HG03521 (cell line): ENCODE measurements around the gene CYB561A3.
A peak's percentile ranks its signal among the peaks of the same experiment; 100 is the strongest.

Experiments used
- ATAC-seq: cut with Tn5 transposase; IDR thresholded peaks from one replicate; pipeline ENCODE4 v1.9.1; 2021; ENCODE audit warnings: mild to moderate bottlenecking, moderate library complexity; ENCODE audit not compliant: unreplicated experiment

CYB561A3 gene

GRCh38 chr11:61369372-61370348, 8.0 kb upstream of the CYB561A3 start:
- ATAC-seq: no peak

GRCh38 chr11:61368646-61369045, 7.0 kb upstream of the CYB561A3 start:
- ATAC-seq: no peak

- ATAC-seq: no peak
Measured at GRCh38 chr11:61367406-61367805, 5.7 kb upstream of the CYB561A3 start.

- no peak for ATAC-seq
Measured at GRCh38 chr11:61364012-61364675, 2.5 kb upstream of the CYB561A3 start.

GRCh38 chr11:61362542-61362875, 827 bp upstream of the CYB561A3 start:
- ATAC-seq: no peak

GRCh38 chr11:61361237-61361740, 393 bp downstream of the CYB561A3 start:
- no peak for ATAC-seq

DNA sequence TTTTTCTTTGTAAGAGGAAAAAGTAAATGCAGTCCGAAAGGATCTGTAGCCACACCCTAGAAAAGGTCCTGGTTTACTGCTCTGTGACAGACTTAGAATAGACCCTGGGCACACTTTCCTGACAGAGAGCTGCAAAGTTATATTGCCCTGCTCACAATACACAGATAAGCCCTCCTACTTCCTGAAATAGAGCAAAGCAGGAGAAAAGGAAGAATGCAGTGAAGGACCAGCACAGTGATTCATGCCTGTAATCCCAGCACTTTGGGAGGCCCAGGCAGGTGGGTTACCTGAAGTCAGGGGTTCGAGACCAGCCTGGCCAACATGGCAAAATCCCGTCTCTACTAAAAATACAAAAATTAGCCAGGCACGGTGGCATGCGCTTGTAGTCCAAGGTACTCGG, 2.2 kb downstream of the CYB561A3 start:
- ATAC-seq: no peak

GRCh38 chr11:61358566-61358965, 3.1 kb downstream of the CYB561A3 start:
- no peak for ATAC-seq

GRCh38 chr11:61357894-61358239, 3.8 kb downstream of the CYB561A3 start:
- no peak for ATAC-seq

GRCh38 chr11:61357233-61357893, 4.3 kb downstream of the CYB561A3 start:
- ATAC-seq: peak; percentile 29

GRCh38 chr11:61356706-61357105, 5.0 kb downstream of the CYB561A3 start:
- no peak for ATAC-seq

DNA sequence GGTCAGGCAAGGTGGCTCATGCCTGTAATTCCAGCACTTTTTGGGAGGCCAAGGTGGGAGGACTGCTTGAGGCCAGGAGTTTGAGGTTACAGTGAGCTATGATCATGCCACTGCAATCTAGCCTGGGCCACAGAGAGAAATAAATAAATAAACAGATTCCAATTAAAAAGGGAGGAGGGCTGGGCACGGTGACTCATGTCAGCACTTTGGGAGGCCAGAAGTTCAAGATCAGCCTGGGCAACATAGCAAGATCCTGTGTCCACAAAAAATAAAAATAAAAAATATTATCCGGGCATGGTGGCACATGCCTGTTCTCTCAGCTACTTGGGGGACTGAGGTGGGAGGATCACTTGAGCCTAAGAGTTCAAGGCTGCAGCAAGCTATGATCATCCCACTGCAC, 7.5 kb downstream of the CYB561A3 start:
- ATAC-seq: no peak

GRCh38 chr11:61353131-61354067, 8.3 kb downstream of the CYB561A3 start:
- no peak for ATAC-seq

- no peak for ATAC-seq
Measured at GRCh38 chr11:61352038-61352437, 9.6 kb downstream of the CYB561A3 start.

GRCh38 chr11:61350803-61351202, 10.9 kb downstream of the CYB561A3 start:
- ATAC-seq: no peak

DNA sequence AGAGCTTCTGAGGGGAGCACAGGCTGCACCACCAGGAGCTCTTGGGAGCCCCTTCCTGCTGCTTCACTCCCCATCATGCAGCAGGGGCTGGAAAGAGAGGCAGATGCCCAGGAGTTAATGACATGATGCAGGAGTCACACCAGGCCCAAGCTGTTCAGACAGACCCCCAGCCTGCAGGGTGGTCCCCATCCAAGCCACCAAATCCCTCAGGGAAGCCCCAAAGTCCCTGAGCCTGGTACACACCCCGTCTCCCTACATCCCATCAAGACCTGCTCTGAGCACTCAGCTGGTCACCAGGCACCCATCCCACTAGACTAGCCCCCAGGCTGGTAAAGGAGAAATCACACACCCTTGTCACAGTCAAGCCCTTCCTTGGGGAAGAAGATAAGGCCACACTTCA, 11.3 kb downstream of the CYB561A3 start:
- no peak for ATAC-seq

- no peak for ATAC-seq
Measured at GRCh38 chr11:61349916-61350315, 11.8 kb downstream of the CYB561A3 start.

DNA sequence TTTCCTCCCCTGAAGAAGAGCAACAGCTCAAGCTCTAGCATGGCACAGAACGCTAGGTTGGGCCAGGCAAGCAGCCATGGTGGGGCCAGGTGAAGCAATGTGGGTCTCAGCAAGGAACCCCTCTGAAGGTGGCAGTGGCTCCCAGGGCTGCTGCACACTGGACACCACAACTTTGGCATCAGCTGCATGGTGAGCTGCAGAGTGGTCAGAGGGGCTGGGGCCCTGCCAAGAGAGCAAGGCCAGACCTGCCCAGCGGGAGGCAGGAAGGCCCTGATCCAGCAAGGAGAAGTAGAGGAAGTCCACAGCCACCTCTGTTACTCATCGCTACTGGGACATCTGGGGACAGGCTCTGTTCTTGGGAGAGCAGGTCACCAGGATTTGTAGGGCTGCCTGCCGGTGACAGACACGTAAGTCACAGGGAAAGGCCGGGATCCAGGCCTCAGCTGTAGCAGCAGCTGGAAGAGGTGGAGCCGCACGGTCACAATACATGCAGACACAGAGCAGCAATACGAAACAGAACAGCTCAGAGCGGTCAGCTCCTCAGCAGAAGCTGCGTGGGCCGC, 12.4 kb downstream of the CYB561A3 start:
- ATAC-seq: no peak

- ATAC-seq: no peak
Measured at GRCh38 chr11:61347916-61348461, 13.7 kb downstream of the CYB561A3 start.
